NCI-H510A (cell line): Measurements from ENCODE around the gene PDPK1.
"Not testable (repeated sequence)": the region's sequence is repeated elsewhere in the genome, so short reads cannot be mapped to it uniquely, and the experiment has no call there.

Experiments used
- DNase-seq: peaks from one replicate; lab custom pipeline; 2025; lab: John Stamatoyannopoulos, UW

Gene PDPK1

GRCh38 chr16:2587891-2588565 is 50.2 kb downstream of the PDPK1 start:
- DNase-seq, result no peak

- DNase-seq, result no peak
Measured at GRCh38 chr16:2591476-2592240, 53.8 kb downstream of the PDPK1 start.

GRCh38 chr16:2592786-2593185 is 55.0 kb downstream of the PDPK1 start:
- no peak for DNase-seq

- no peak for DNase-seq
Measured at GRCh38 chr16:2595393-2596205, 57.8 kb downstream of the PDPK1 start.

GRCh38 chr16:2596747-2597559 is 59.1 kb downstream of the PDPK1 start:
- DNase-seq, result no peak

GRCh38 chr16:2597560-2597902 is 59.7 kb downstream of the PDPK1 start:
- DNase-seq, result no peak

GRCh38 chr16:2598133-2598641 is 60.4 kb downstream of the PDPK1 start:
- no peak for DNase-seq

GRCh38 chr16:2598723-2599122 is 60.9 kb downstream of the PDPK1 start:
- DNase-seq, result no peak

GRCh38 chr16:2599165-2599564 is 61.3 kb downstream of the PDPK1 start:
- not testable (repeated sequence) for DNase-seq

- not testable (repeated sequence) for DNase-seq
Measured at GRCh38 chr16:2599785-2600184, 62.0 kb downstream of the PDPK1 start.

- not testable (repeated sequence) for DNase-seq
Measured at GRCh38 chr16:2601301-2602025, 63.6 kb downstream of the PDPK1 start.

GRCh38 chr16:2602175-2602574 is 64.4 kb downstream of the PDPK1 start:
- not testable (repeated sequence) for DNase-seq

GRCh38 chr16:2603165-2604015 is 65.6 kb downstream of the PDPK1 start:
- peak; percentile 88 for DNase-seq

GRCh38 chr16:2604016-2604369 is 66.2 kb downstream of the PDPK1 start:
- not testable (repeated sequence) for DNase-seq

GRCh38 chr16:2606820-2607219 is 69.0 kb downstream of the PDPK1 start:
- not testable (repeated sequence) for DNase-seq

GRCh38 chr16:2609345-2609744 is 71.5 kb downstream of the PDPK1 start:
- not testable (repeated sequence) for DNase-seq

- DNase-seq, result no peak
Measured at GRCh38 chr16:2609827-2610470, 72.1 kb downstream of the PDPK1 start.

- no peak for DNase-seq
Measured at GRCh38 chr16:2610781-2611498, 73.1 kb downstream of the PDPK1 start.

GRCh38 chr16:2611499-2611862 is 73.7 kb downstream of the PDPK1 start:
- no peak for DNase-seq
